Measurements from ENCODE around the gene RNF5.

Gene RNF5

DNA sequence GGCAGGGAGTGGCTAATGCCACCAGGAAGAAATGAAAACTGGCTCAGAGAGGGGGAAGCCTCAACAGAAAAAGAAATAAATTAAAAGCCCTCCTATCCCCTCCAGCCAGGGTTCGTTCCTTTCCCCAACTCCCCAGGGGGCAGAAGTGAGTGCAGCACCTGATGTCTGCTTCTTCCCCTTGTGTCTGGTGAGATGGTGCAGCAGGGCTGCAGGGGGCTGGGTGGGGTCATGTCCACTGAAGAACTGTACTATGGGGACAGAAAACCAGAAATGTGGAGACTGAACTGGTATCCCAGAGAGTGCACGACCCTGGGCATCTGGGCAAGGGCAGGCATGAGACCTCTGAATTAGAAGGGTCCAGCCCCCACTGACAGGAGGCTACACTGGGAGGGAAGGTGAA, 9.9 kb upstream of the RNF5 start:
- Histone ChIP-seq H3K27ac (ENCODE audit: extremely low read depth, low read depth, low read length) (no peak overlapping the region), H3K9me3 (ENCODE audit: control insufficient read depth, insufficient read depth, low read depth, low read length) (no peaks in the 10 kb centered on the region), H3K4me1 (ENCODE audit: control insufficient read depth, insufficient read depth, low read length) (no peaks in the 10 kb centered on the region), H3K4me3 (ENCODE audit: low read depth, low read length) (no peak overlapping the region), H3K36me3 (ENCODE audit: control insufficient read depth in 2 of 2, insufficient read depth in 1 of 2, low read length in 2 of 2) (peaks cover 15 to 68% of the 10 kb centered on the region in 2 experiments; a peak in 2 of 3 replicates)
- POLR2A ChIA-PET = interaction anchor here (0.5 to 2.0 kb wide), 6 partner anchors 11 to 40 kb away, joined by 3 to 9 read pairs (median 6); partner anchors contain the start of genes ATF6B and PBX2
- TF ChIP-seq ZNF155 (tag by site-specific recombination; IDR thresholded peaks at IDR 0.05) (no peak), SP3 (tag by site-specific recombination; IDR thresholded peaks at IDR 0.05) (no peak), ZNF175 (tag by site-specific recombination; IDR thresholded peaks at IDR 0.05) (no peak), ZNF169 (tag by site-specific recombination; IDR thresholded peaks at IDR 0.05) (no peak)
- CTCF ChIA-PET = interaction anchor here (0.6 to 1.9 kb wide), 4 partner anchors 8 to 57 kb away, joined by 3 to 19 read pairs (median 5); partner anchors contain the start of gene AGPAT1

DNA sequence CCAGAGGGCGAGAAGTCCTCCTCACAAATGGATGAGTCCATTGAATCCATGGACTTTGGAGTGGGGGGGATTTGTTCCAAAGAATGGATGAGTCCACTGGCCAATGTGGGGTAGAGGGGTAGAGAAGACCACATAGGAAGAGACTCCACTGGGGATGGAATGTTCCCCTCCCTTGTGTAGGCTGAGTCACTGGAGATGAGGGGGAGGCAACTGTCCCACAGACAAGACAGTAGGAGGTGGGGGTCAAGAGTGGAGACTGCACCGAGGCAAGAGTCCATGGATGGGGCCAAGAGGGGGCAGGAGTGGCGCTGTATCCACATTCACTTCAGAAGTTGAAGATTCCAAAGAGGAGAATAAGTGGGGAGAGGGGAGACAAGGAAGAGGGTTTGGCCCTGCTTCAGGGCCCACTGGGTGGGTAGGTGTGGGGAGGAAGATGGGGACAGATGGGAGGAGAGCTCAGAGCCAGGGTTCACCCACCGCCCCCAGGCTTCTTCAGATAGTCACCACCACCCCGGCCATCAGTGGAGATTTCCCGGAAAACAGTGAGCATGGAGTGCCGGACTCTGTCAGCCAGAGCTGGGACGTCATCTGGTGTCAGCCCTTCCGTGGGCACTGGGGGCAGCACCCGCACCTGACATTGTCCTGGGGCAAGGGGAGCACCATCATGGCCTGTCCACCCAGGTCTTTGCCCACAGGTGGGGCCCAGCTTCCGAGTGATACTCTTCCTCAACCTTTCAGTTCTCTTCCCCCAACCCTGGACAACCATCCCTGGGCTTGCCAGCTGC, 9.2 kb upstream of the RNF5 start:
- no peaks in the 10 kb centered on the region for H3K9me3 ChIP-seq (ENCODE audit: control insufficient read depth, insufficient read depth, low read depth, low read length)
- no peak overlapping the region for H3K4me3 ChIP-seq (ENCODE audit: low read depth, low read length)
- H3K4me1 ChIP-seq (ENCODE audit: control insufficient read depth, insufficient read depth, low read length) = no peaks in the 10 kb centered on the region
- no peak overlapping the region for H3K27ac ChIP-seq (ENCODE audit: extremely low read depth, low read depth, low read length)
- ChIA-PET CTCF (interaction anchor here (0.6 to 1.3 kb wide), 4 partner anchors 24 to 58 kb away, joined by 3 to 7 read pairs (median 3); partner anchors contain the start of gene GPSM3), POLR2A (interaction anchor here (0.7 to 2.0 kb wide), 6 partner anchors 8 to 41 kb away, joined by 3 to 9 read pairs (median 5); partner anchors contain the start of genes ATF6B and PBX2)
- peaks cover 15 to 69% of the 10 kb centered on the region in 2 experiments; a peak in 2 of 3 replicates for H3K36me3 ChIP-seq (ENCODE audit: control insufficient read depth in 2 of 2, insufficient read depth in 1 of 2, low read length in 2 of 2)
- TF ChIP-seq, protein P1, sequence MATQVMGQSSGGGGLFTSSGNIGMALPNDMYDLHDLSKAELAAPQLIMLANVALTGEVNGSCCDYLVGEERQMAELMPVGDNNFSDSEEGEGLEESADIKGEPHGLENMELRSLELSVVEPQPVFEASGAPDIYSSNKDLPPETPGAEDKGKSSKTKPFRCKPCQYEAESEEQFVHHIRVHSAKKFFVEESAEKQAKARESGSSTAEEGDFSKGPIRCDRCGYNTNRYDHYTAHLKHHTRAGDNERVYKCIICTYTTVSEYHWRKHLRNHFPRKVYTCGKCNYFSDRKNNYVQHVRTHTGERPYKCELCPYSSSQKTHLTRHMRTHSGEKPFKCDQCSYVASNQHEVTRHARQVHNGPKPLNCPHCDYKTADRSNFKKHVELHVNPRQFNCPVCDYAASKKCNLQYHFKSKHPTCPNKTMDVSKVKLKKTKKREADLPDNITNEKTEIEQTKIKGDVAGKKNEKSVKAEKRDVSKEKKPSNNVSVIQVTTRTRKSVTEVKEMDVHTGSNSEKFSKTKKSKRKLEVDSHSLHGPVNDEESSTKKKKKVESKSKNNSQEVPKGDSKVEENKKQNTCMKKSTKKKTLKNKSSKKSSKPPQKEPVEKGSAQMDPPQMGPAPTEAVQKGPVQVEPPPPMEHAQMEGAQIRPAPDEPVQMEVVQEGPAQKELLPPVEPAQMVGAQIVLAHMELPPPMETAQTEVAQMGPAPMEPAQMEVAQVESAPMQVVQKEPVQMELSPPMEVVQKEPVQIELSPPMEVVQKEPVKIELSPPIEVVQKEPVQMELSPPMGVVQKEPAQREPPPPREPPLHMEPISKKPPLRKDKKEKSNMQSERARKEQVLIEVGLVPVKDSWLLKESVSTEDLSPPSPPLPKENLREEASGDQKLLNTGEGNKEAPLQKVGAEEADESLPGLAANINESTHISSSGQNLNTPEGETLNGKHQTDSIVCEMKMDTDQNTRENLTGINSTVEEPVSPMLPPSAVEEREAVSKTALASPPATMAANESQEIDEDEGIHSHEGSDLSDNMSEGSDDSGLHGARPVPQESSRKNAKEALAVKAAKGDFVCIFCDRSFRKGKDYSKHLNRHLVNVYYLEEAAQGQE (tag by site-specific recombination; IDR thresholded peaks at IDR 0.05) = no peak
- TF ChIP-seq ZNF629 (tag by site-specific recombination; IDR thresholded peaks at IDR 0.05) = no peak
- no peak for TF ChIP-seq ZIC2 (tag by site-specific recombination; IDR thresholded peaks at IDR 0.05)
- no peak for TF ChIP-seq ZNF146 (tag by site-specific recombination; IDR thresholded peaks at IDR 0.05)
- TF ChIP-seq, protein P2, sequence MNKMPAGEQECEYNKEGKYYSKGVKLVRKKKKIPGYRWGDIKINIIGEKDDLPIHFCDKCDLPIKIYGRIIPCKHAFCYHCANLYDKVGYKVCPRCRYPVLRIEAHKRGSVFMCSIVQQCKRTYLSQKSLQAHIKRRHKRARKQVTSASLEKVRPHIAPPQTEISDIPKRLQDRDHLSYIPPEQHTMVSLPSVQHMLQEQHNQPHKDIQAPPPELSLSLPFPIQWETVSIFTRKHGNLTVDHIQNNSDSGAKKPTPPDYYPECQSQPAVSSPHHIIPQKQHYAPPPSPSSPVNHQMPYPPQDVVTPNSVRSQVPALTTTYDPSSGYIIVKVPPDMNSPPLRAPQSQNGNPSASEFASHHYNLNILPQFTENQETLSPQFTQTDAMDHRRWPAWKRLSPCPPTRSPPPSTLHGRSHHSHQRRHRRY (tag by site-specific recombination; IDR thresholded peaks at IDR 0.05) = no peak
- TF ChIP-seq, protein P3, sequence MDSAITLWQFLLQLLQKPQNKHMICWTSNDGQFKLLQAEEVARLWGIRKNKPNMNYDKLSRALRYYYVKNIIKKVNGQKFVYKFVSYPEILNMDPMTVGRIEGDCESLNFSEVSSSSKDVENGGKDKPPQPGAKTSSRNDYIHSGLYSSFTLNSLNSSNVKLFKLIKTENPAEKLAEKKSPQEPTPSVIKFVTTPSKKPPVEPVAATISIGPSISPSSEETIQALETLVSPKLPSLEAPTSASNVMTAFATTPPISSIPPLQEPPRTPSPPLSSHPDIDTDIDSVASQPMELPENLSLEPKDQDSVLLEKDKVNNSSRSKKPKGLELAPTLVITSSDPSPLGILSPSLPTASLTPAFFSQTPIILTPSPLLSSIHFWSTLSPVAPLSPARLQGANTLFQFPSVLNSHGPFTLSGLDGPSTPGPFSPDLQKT (IDR thresholded peaks at IDR 0.05; ENCODE audit: borderline replicate concordance, low read depth, low read length) = no peak
- TF ChIP-seq GLI2 (tag by site-specific recombination; IDR thresholded peaks at IDR 0.05; ENCODE audit: borderline replicate concordance, low read depth) = no peak
- TF ChIP-seq ZNF677 (tag by site-specific recombination; IDR thresholded peaks at IDR 0.05) = no peak
- TF ChIP-seq HOXA7 (CRISPR knock-in tag; IDR thresholded peaks at IDR 0.05; ENCODE audit: borderline replicate concordance) = no peak
- TF ChIP-seq ZNF426 (tag by site-specific recombination; IDR thresholded peaks at IDR 0.05) = no peak
- TF ChIP-seq, protein P4, sequence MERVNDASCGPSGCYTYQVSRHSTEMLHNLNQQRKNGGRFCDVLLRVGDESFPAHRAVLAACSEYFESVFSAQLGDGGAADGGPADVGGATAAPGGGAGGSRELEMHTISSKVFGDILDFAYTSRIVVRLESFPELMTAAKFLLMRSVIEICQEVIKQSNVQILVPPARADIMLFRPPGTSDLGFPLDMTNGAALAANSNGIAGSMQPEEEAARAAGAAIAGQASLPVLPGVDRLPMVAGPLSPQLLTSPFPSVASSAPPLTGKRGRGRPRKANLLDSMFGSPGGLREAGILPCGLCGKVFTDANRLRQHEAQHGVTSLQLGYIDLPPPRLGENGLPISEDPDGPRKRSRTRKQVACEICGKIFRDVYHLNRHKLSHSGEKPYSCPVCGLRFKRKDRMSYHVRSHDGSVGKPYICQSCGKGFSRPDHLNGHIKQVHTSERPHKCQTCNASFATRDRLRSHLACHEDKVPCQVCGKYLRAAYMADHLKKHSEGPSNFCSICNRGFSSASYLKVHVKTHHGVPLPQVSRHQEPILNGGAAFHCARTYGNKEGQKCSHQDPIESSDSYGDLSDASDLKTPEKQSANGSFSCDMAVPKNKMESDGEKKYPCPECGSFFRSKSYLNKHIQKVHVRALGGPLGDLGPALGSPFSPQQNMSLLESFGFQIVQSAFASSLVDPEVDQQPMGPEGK (tag by site-specific recombination; IDR thresholded peaks at IDR 0.05) = peak; percentile 30; the same call in 1 of the 2 replicates
- no peak for TF ChIP-seq ZNF223 (tag by site-specific recombination; IDR thresholded peaks at IDR 0.05)
- TF ChIP-seq ZNF48 (tag by site-specific recombination; IDR thresholded peaks at IDR 0.05) = no peak
- no peak for TF ChIP-seq ZNF529 (tag by site-specific recombination; IDR thresholded peaks at IDR 0.05; ENCODE audit: insufficient replicate concordance)
- no peak for TF ChIP-seq ZBTB8A (tag by site-specific recombination; IDR thresholded peaks at IDR 0.05)
- TF ChIP-seq ZNF391 (tag by site-specific recombination; IDR thresholded peaks at IDR 0.05; ENCODE audit: borderline replicate concordance, low read depth) = no peak
- TF ChIP-seq ZNF416 (tag by site-specific recombination; IDR thresholded peaks at IDR 0.05) = no peak
- TF ChIP-seq ZFP3 (tag by site-specific recombination; IDR thresholded peaks at IDR 0.05; ENCODE audit: low read depth) = no peak
- TF ChIP-seq KLF16 (tag by site-specific recombination; IDR thresholded peaks at IDR 0.05) = no peak
- no peak for TF ChIP-seq ZNF404 (tag by site-specific recombination; IDR thresholded peaks at IDR 0.05)
- no peak for TF ChIP-seq ZNF585B (tag by site-specific recombination; IDR thresholded peaks at IDR 0.05)
- TF ChIP-seq ZNF37A (tag by site-specific recombination; IDR thresholded peaks at IDR 0.05) = no peak
- TF ChIP-seq ZNF302 (tag by site-specific recombination; IDR thresholded peaks at IDR 0.05; ENCODE audit: low read depth) = no peak

Measured in HEK293 (cell line).